ENCODE measurements around the gene C20orf173.

The C20orf173 gene

GRCh38 chr20:35506872-35507638, 22.4 kb downstream of the C20orf173 start:
- H3K4me1 ChIP-seq (ENCODE audit: control insufficient read depth, insufficient read depth, low read length), result no peaks in the 10 kb centered on the region

GRCh38 chr20:35506179-35506578, 23.3 kb downstream of the C20orf173 start:
- no peaks in the 10 kb centered on the region for H3K9me3 ChIP-seq (ENCODE audit: control insufficient read depth, insufficient read depth, low read length)
- no peak overlapping the region for H3K27ac ChIP-seq (ENCODE audit: low read depth, low read length)
- no peaks in the 10 kb centered on the region for H3K27me3 ChIP-seq (ENCODE audit: control insufficient read depth, insufficient read depth, low read length)
- H3K36me3 ChIP-seq (ENCODE audit: control insufficient read depth, insufficient read depth, low read length), result peaks cover 94% of the 10 kb centered on the region
- H3K4me1 ChIP-seq (ENCODE audit: control insufficient read depth, insufficient read depth, low read length), result no peaks in the 10 kb centered on the region
- H3K4me3 ChIP-seq (ENCODE audit: low read depth, low read length), result no peak overlapping the region
- H3K9ac ChIP-seq (ENCODE audit: low read depth, low read length), result no peak overlapping the region

More at GRCh38 chr20:35506872-35507638, 22.4 kb downstream of the C20orf173 start:
- Histone ChIP-seq H3K9me3 (ENCODE audit: control insufficient read depth, insufficient read depth, low read length) (no peaks in the 10 kb centered on the region), H3K27me3 (ENCODE audit: control insufficient read depth, insufficient read depth, low read length) (no peaks in the 10 kb centered on the region), H3K4me3 (ENCODE audit: low read depth, low read length) (no peak overlapping the region), H3K36me3 (ENCODE audit: control insufficient read depth, insufficient read depth, low read length) (peaks cover 94% of the 10 kb centered on the region), H3K9ac (ENCODE audit: low read depth, low read length) (no peak overlapping the region; the same call in 1 of the 2 replicates), H3K27ac (ENCODE audit: low read depth, low read length) (no peak overlapping the region)

GRCh38 chr20:35504751-35505150, 24.7 kb downstream of the C20orf173 start:
- peaks cover 94% of the 10 kb centered on the region for H3K36me3 ChIP-seq (ENCODE audit: control insufficient read depth, insufficient read depth, low read length)
- no peak overlapping the region for H3K27ac ChIP-seq (ENCODE audit: low read depth, low read length)
- H3K4me1 ChIP-seq (ENCODE audit: control insufficient read depth, insufficient read depth, low read length), result no peaks in the 10 kb centered on the region
- no peak overlapping the region for H3K9ac ChIP-seq (ENCODE audit: low read depth, low read length)
- H3K27me3 ChIP-seq (ENCODE audit: control insufficient read depth, insufficient read depth, low read length), result no peaks in the 10 kb centered on the region
- no peak overlapping the region for H3K4me3 ChIP-seq (ENCODE audit: low read depth, low read length)
- H3K9me3 ChIP-seq (ENCODE audit: control insufficient read depth, insufficient read depth, low read length), result no peaks in the 10 kb centered on the region

GRCh38 chr20:35503841-35504561, 25.5 kb downstream of the C20orf173 start:
- Histone ChIP-seq H3K9me3 (ENCODE audit: control insufficient read depth, insufficient read depth, low read length) (no peaks in the 10 kb centered on the region), H3K9ac (ENCODE audit: low read depth, low read length) (no peak overlapping the region), H3K36me3 (ENCODE audit: control insufficient read depth, insufficient read depth, low read length) (peaks cover 94% of the 10 kb centered on the region), H3K4me3 (ENCODE audit: low read depth, low read length) (no peak overlapping the region), H3K27ac (ENCODE audit: low read depth, low read length) (no peak overlapping the region), H3K27me3 (ENCODE audit: control insufficient read depth, insufficient read depth, low read length) (no peaks in the 10 kb centered on the region), H3K4me1 (ENCODE audit: control insufficient read depth, insufficient read depth, low read length) (no peaks in the 10 kb centered on the region)

GRCh38 chr20:35503281-35503680, 26.2 kb downstream of the C20orf173 start:
- Histone ChIP-seq H3K36me3 (ENCODE audit: control insufficient read depth, insufficient read depth, low read length) (peaks cover 95% of the 10 kb centered on the region), H3K4me1 (ENCODE audit: control insufficient read depth, insufficient read depth, low read length) (no peaks in the 10 kb centered on the region), H3K9me3 (ENCODE audit: control insufficient read depth, insufficient read depth, low read length) (no peaks in the 10 kb centered on the region)

GRCh38 chr20:35502352-35502751, 27.1 kb downstream of the C20orf173 start:
- H3K4me3 ChIP-seq (ENCODE audit: low read depth, low read length), result no peak overlapping the region
- H3K36me3 ChIP-seq (ENCODE audit: control insufficient read depth, insufficient read depth, low read length), result peaks cover 95% of the 10 kb centered on the region
- H3K27ac ChIP-seq (ENCODE audit: low read depth, low read length), result no peak overlapping the region
- no peaks in the 10 kb centered on the region for H3K27me3 ChIP-seq (ENCODE audit: control insufficient read depth, insufficient read depth, low read length)
- H3K4me1 ChIP-seq (ENCODE audit: control insufficient read depth, insufficient read depth, low read length), result no peaks in the 10 kb centered on the region
- H3K9ac ChIP-seq (ENCODE audit: low read depth, low read length), result no peak overlapping the region
- H3K9me3 ChIP-seq (ENCODE audit: control insufficient read depth, insufficient read depth, low read length), result no peaks in the 10 kb centered on the region

More at GRCh38 chr20:35503281-35503680, 26.2 kb downstream of the C20orf173 start:
- Histone ChIP-seq H3K4me3 (ENCODE audit: low read depth, low read length) (no peak overlapping the region), H3K27me3 (ENCODE audit: control insufficient read depth, insufficient read depth, low read length) (no peaks in the 10 kb centered on the region), H3K9ac (ENCODE audit: low read depth, low read length) (no peak overlapping the region), H3K27ac (ENCODE audit: low read depth, low read length) (no peak overlapping the region)

- Histone ChIP-seq H3K9ac (ENCODE audit: low read depth, low read length) (no peak overlapping the region), H3K27ac (ENCODE audit: low read depth, low read length) (no peak overlapping the region), H3K4me1 (ENCODE audit: control insufficient read depth, insufficient read depth, low read length) (no peaks in the 10 kb centered on the region), H3K9me3 (ENCODE audit: control insufficient read depth, insufficient read depth, low read length) (no peaks in the 10 kb centered on the region), H3K4me3 (ENCODE audit: low read depth, low read length) (no peak overlapping the region), H3K27me3 (ENCODE audit: control insufficient read depth, insufficient read depth, low read length) (no peaks in the 10 kb centered on the region), H3K36me3 (ENCODE audit: control insufficient read depth, insufficient read depth, low read length) (peaks cover 98% of the 10 kb centered on the region)
Observed at GRCh38 chr20:35499271-35499670, 30.2 kb downstream of the C20orf173 start.

- no peaks in the 10 kb centered on the region for H3K4me1 ChIP-seq (ENCODE audit: control insufficient read depth, insufficient read depth, low read length)
- H3K27me3 ChIP-seq (ENCODE audit: control insufficient read depth, insufficient read depth, low read length), result no peaks in the 10 kb centered on the region
- no peak overlapping the region for H3K9ac ChIP-seq (ENCODE audit: low read depth, low read length)
- no peak overlapping the region for H3K27ac ChIP-seq (ENCODE audit: low read depth, low read length)
- H3K4me3 ChIP-seq (ENCODE audit: low read depth, low read length), result no peak overlapping the region
- H3K9me3 ChIP-seq (ENCODE audit: control insufficient read depth, insufficient read depth, low read length), result no peaks in the 10 kb centered on the region
- peaks cover 98% of the 10 kb centered on the region for H3K36me3 ChIP-seq (ENCODE audit: control insufficient read depth, insufficient read depth, low read length)
Observed at GRCh38 chr20:35497780-35498189, 31.7 kb downstream of the C20orf173 start.

GRCh38 chr20:35497320-35497719, 32.1 kb downstream of the C20orf173 start:
- Histone ChIP-seq H3K27ac (ENCODE audit: low read depth, low read length) (no peak overlapping the region), H3K9ac (ENCODE audit: low read depth, low read length) (no peak overlapping the region), H3K27me3 (ENCODE audit: control insufficient read depth, insufficient read depth, low read length) (no peaks in the 10 kb centered on the region), H3K9me3 (ENCODE audit: control insufficient read depth, insufficient read depth, low read length) (no peaks in the 10 kb centered on the region), H3K36me3 (ENCODE audit: control insufficient read depth, insufficient read depth, low read length) (peaks cover 98% of the 10 kb centered on the region), H3K4me3 (ENCODE audit: low read depth, low read length) (no peak overlapping the region), H3K4me1 (ENCODE audit: control insufficient read depth, insufficient read depth, low read length) (no peaks in the 10 kb centered on the region)

GRCh38 chr20:35496481-35496880, 33.0 kb downstream of the C20orf173 start:
- Histone ChIP-seq H3K9me3 (ENCODE audit: control insufficient read depth, insufficient read depth, low read length) (no peaks in the 10 kb centered on the region), H3K4me1 (ENCODE audit: control insufficient read depth, insufficient read depth, low read length) (no peaks in the 10 kb centered on the region), H3K27ac (ENCODE audit: low read depth, low read length) (no peak overlapping the region), H3K27me3 (ENCODE audit: control insufficient read depth, insufficient read depth, low read length) (no peaks in the 10 kb centered on the region), H3K4me3 (ENCODE audit: low read depth, low read length) (no peak overlapping the region), H3K9ac (ENCODE audit: low read depth, low read length) (no peak overlapping the region), H3K36me3 (ENCODE audit: control insufficient read depth, insufficient read depth, low read length) (peaks cover 96% of the 10 kb centered on the region)

- no peak overlapping the region for H3K27ac ChIP-seq (ENCODE audit: low read depth, low read length)
- H3K36me3 ChIP-seq (ENCODE audit: control insufficient read depth, insufficient read depth, low read length), result peaks cover 90% of the 10 kb centered on the region
- H3K4me3 ChIP-seq (ENCODE audit: low read depth, low read length), result no peak overlapping the region
- H3K27me3 ChIP-seq (ENCODE audit: control insufficient read depth, insufficient read depth, low read length), result no peaks in the 10 kb centered on the region
- no peak overlapping the region for H3K9ac ChIP-seq (ENCODE audit: low read depth, low read length)
- H3K9me3 ChIP-seq (ENCODE audit: control insufficient read depth, insufficient read depth, low read length), result no peaks in the 10 kb centered on the region
- no peaks in the 10 kb centered on the region for H3K4me1 ChIP-seq (ENCODE audit: control insufficient read depth, insufficient read depth, low read length)
Observed at GRCh38 chr20:35492352-35492751, 37.1 kb downstream of the C20orf173 start.

Measured in HUES48 (cell line).